LNCAP (cell line): Measurements from ENCODE around the gene PRDM16.

Experiments
- CTCF ChIP-seq: fragments of 450-650 bp; IDR thresholded peaks from 2 replicates; pipeline ENCODE4 v1.5.1; 2017; ENCODE audit warnings: mild to moderate bottlenecking

The PRDM16 gene

GRCh38 chr1:3130268-3130667 lies 61.3 kb downstream of the PRDM16 start:
- no peak for TF ChIP-seq CTCF

- no peak for TF ChIP-seq CTCF
Observed at GRCh38 chr1:3132660-3133059, 63.7 kb downstream of the PRDM16 start.

GRCh38 chr1:3133686-3134085 lies 64.7 kb downstream of the PRDM16 start:
- no peak for TF ChIP-seq CTCF

- TF ChIP-seq CTCF: no peak
Observed at GRCh38 chr1:3134381-3135072, 65.5 kb downstream of the PRDM16 start.

GRCh38 chr1:3135073-3135702 lies 66.2 kb downstream of the PRDM16 start:
- TF ChIP-seq CTCF: no peak

GRCh38 chr1:3135744-3136455 lies 66.9 kb downstream of the PRDM16 start:
- no peak for TF ChIP-seq CTCF

GRCh38 chr1:3136532-3136931 lies 67.5 kb downstream of the PRDM16 start:
- no peak for TF ChIP-seq CTCF
